Progenitor cell of endocrine pancreas (in vitro differentiated cells): ENCODE data around the gene IKZF4. TPM values are rescaled to one million over a fixed set of nuclear protein-coding genes. Genes with fewer than 3 reads are reported as not detected.

Experiments used
- DNase-seq: peaks from one replicate; pipeline ENCODE4 v3.0.0; 2021; ENCODE audit warnings: low spot score; ENCODE audit not compliant: unreplicated experiment
- H3K27ac Mint-ChIP-seq: 2 replicates; pipeline ENCODE4 v1.8.0; 2021; ENCODE audit warnings: mild to moderate bottlenecking, moderate library complexity, mixed read lengths
- H3K27me3 Mint-ChIP-seq: 2 replicates; pipeline ENCODE4 v1.8.0; 2021; ENCODE audit warnings: mixed read lengths
- H3K36me3 Mint-ChIP-seq: 2 replicates; pipeline ENCODE4 v1.8.0; 2022; ENCODE audit warnings: mixed read lengths; ENCODE audit not compliant: insufficient read depth
- H3K4me1 Mint-ChIP-seq: 2 replicates; pipeline ENCODE4 v1.8.0; 2021; ENCODE audit warnings: low read depth, mixed read lengths
- H3K4me3 Mint-ChIP-seq: 2 replicates; pipeline ENCODE4 v1.8.0; 2021; ENCODE audit warnings: low read depth, mild to moderate bottlenecking, moderate library complexity, mixed read lengths
- H3K9me3 Mint-ChIP-seq: 2 replicates; pipeline ENCODE4 v1.8.0; 2021; ENCODE audit warnings: low read depth, mixed read lengths
- CTCF ChIP-seq: fragments of 200-600 bp; sonication (generic); IDR thresholded peaks from one replicate; pipeline ENCODE4 v1.5.0; 2021; ENCODE audit warnings: antibody characterized with exemption, mild to moderate bottlenecking; ENCODE audit not compliant: unreplicated experiment
- total RNA-seq: library from RNA; stranded (reverse); gene quantifications from 2 replicates; pipeline ENCODE4 v1.2.1, GENCODE V29; 2021

IKZF4 gene
- total RNA-seq, 1 donor from 2014 or later: 20.6 TPM

GRCh38 chr12:56084958-56085543 lies 64.2 kb downstream of the IKZF4 start:
- Mint-ChIP-seq H3K27ac (no peak overlapping the region), H3K27me3 (no peaks in the 10 kb centered on the region), H3K36me3 (peaks cover 29% of the 10 kb centered on the region), H3K4me1 (peaks cover 24% of the 10 kb centered on the region), H3K9me3 (no peaks in the 10 kb centered on the region), H3K4me3 (no peak overlapping the region)
- TF ChIP-seq CTCF: peak; percentile 42
- DNase-seq: no peak

GRCh38 chr12:56086096-56086495 lies 65.3 kb downstream of the IKZF4 start:
- H3K36me3 Mint-ChIP-seq: peaks cover 35% of the 10 kb centered on the region
- H3K27ac Mint-ChIP-seq: peak overlapping the region; percentile 91
- no peak for DNase-seq
- no peaks in the 10 kb centered on the region for H3K27me3 Mint-ChIP-seq
- no peak for TF ChIP-seq CTCF
- H3K4me3 Mint-ChIP-seq: no peak overlapping the region
- no peaks in the 10 kb centered on the region for H3K9me3 Mint-ChIP-seq
- peaks cover 20% of the 10 kb centered on the region for H3K4me1 Mint-ChIP-seq

- H3K27ac Mint-ChIP-seq: peak overlapping the region; percentile 91
These were observed 65.8 kb downstream of the IKZF4 start for GRCh38 chr12:56086608-56087007.

GRCh38 chr12:56087220-56087619 lies 66.4 kb downstream of the IKZF4 start:
- TF ChIP-seq CTCF: no peak
- Mint-ChIP-seq H3K27ac (peak overlapping the region; percentile 64), H3K9me3 (no peaks in the 10 kb centered on the region), H3K4me1 (peaks cover 10% of the 10 kb centered on the region), H3K36me3 (peaks cover 38% of the 10 kb centered on the region), H3K4me3 (no peak overlapping the region), H3K27me3 (no peaks in the 10 kb centered on the region)
- DNase-seq: no peak

More at GRCh38 chr12:56086608-56087007, 65.8 kb downstream of the IKZF4 start:
- no peak for DNase-seq
- Mint-ChIP-seq H3K36me3 (peaks cover 35% of the 10 kb centered on the region), H3K27me3 (no peaks in the 10 kb centered on the region), H3K9me3 (no peaks in the 10 kb centered on the region), H3K4me3 (no peak overlapping the region), H3K4me1 (peaks cover 16% of the 10 kb centered on the region)
- TF ChIP-seq CTCF: no peak

Other genes starting within 250 kb of the IKZF4 start
- gene SARNP, start 203.3 kb upstream of the IKZF4 start, total RNA-seq: 85.7 and 91.0 TPM in 2 replicates
- gene ORMDL2, start 203.0 kb upstream of the IKZF4 start, total RNA-seq: 36.5 and 40.5 TPM in 2 replicates
- gene DNAJC14, start 191.5 kb upstream of the IKZF4 start, total RNA-seq: 37.6 and 38.6 TPM in 2 replicates
- 0.62 and 0.89 TPM in 2 replicates for gene MMP19, start 178.1 kb upstream of the IKZF4 start, total RNA-seq
- gene PYM1, start 93.1 kb upstream of the IKZF4 start, total RNA-seq: 38.0 and 42.8 TPM in 2 replicates
- 10.2 and 16.8 TPM in 2 replicates for gene DGKA, start 89.9 kb upstream of the IKZF4 start, total RNA-seq
- gene PMEL, start 55.0 kb upstream of the IKZF4 start, total RNA-seq: 3.7 and 6.3 TPM in 2 replicates
- 62.1 and 66.9 TPM in 2 replicates for gene CDK2, start 54.2 kb upstream of the IKZF4 start, total RNA-seq
- 111 and 116 TPM in 2 replicates for gene RAB5B, start 47.0 kb upstream of the IKZF4 start, total RNA-seq
- 44.8 and 45.6 TPM in 2 replicates for gene SUOX, start 23.8 kb upstream of the IKZF4 start, total RNA-seq
- gene RPS26, start 20.9 kb downstream of the IKZF4 start, total RNA-seq: 30.2 and 39.3 TPM in 2 replicates
- gene ERBB3, start 59.1 kb downstream of the IKZF4 start, total RNA-seq: 206 and 221 TPM in 2 replicates
- 103 and 106 TPM in 2 replicates for gene PA2G4, start 83.5 kb downstream of the IKZF4 start, total RNA-seq
- gene RPL41, start 95.6 kb downstream of the IKZF4 start, total RNA-seq: 3,912 and 3,916 TPM in 2 replicates
- gene ZC3H10, start 97.2 kb downstream of the IKZF4 start, total RNA-seq: 12.0 and 13.8 TPM in 2 replicates
- 102 TPM in 2 replicates for gene ESYT1, start 107.2 kb downstream of the IKZF4 start, total RNA-seq
- gene MYL6B, start 131.5 kb downstream of the IKZF4 start, total RNA-seq: 169 and 172 TPM in 2 replicates
- gene MYL6, start 137.3 kb downstream of the IKZF4 start, total RNA-seq: 1,155 and 1,178 TPM in 2 replicates
- gene SMARCC2, start 168.4 kb downstream of the IKZF4 start, total RNA-seq: 202 and 207 TPM in 2 replicates
- 50.0 and 50.8 TPM in 2 replicates for gene RNF41, start 200.9 kb downstream of the IKZF4 start, total RNA-seq
- gene NABP2, start 203.3 kb downstream of the IKZF4 start, total RNA-seq: 37.9 and 40.5 TPM in 2 replicates
- gene SLC39A5, start 209.0 kb downstream of the IKZF4 start, total RNA-seq: 62.9 and 65.2 TPM in 2 replicates
- 60.3 and 64.3 TPM in 2 replicates for gene ANKRD52, start 237.3 kb downstream of the IKZF4 start, total RNA-seq
- 23.6 and 24.6 TPM in 2 replicates for gene COQ10A, start 245.9 kb downstream of the IKZF4 start, total RNA-seq